Dermis microvascular lymphatic vessel endothelial cell (primary cell): ENCODE data around the gene SIGLEC7. TPM values are rescaled to one million over a fixed set of nuclear protein-coding genes. Genes with fewer than 3 reads are reported as not detected.
"Not testable (repeated sequence)": the region's sequence is repeated elsewhere in the genome, so short reads cannot be mapped to it uniquely, and the experiment has no call there.

Source experiments
- DNase-seq, 2 donors: peaks; one replicate each; pipeline versions ENCODE4 v3.0.0 to v3.0.0-alpha.2; 2010; ENCODE audit warnings: low read depth in 2 of 2
- total RNA-seq: library from RNA; depleted of rRNA; stranded (reverse); fragments of >200 nt; gene quantifications from 2 replicates; pipeline ENCODE4 v1.2.1, GENCODE V29; 2014

The SIGLEC7 gene
- total RNA-seq, 1 donor from 2014 or later, result under 0.01 TPM

DNA sequence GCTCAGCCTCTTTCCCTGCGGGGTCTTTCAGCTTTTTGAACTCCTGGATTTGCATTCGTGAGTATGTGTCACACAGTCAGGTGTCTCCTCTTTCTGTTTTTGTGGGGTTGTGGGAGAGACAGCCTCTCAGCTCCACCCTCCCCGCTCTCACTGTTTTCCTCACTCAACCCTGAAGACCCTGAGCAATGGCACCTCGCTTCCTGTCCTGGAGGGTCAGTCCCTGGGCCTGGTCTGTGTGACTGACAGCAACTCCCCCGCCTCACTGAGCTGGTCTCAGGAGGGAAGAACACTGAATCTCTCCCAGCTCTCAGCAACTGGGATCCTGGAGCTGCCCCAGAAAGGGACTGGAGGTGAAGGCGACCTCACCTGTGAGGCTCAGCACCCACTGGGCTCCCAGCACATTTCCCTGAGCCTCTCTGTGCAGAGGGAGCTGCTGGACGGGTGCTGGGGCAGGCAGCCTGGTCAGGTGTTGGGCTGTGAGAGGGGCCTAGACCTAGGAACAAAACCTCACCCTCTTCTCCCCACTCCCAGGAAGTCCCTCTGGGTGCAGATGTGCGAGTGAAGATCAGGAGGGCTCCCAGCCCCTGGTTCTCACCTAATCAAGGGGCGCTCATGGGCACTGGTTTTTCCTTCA lies 4.2 kb upstream of the SIGLEC7 start:
- no peak for DNase-seq

GRCh38 chr19:51138549-51138979 lies 3.5 kb upstream of the SIGLEC7 start:
- DNase-seq, result no peak

DNA sequence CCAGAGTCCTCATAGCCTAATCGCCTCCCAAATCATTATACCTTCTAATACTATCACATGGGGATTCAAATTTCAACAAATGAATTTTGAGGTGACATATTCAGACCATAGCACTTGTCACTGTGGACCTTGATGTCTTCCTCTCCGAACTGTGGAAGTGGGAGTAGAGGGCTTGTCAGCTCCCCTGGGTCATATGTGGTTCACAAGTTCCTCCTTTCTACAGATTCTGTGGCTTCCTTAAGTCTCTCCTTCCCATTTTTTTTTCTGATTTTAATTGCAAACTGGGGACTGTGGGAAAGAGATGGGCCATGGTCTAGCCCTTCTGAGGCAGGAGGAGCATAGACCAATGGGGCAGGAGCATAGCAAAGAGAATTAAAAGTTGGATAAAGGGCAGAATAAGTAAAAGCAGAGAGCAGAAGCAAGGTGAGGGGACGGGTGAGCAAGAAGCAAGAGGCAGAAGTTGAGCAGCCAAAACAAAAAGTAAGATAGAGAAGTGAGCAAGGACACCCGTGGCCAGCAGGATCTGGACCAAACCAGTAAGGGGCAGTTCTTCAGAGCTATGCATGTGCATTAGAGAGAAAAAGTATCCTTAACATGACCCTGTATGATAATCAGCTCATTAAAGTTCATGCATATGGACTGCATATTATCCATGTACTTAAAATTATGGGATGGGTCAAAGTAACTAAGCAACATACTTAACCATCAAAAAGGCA lies 2.6 kb upstream of the SIGLEC7 start:
- no peak for DNase-seq

DNA sequence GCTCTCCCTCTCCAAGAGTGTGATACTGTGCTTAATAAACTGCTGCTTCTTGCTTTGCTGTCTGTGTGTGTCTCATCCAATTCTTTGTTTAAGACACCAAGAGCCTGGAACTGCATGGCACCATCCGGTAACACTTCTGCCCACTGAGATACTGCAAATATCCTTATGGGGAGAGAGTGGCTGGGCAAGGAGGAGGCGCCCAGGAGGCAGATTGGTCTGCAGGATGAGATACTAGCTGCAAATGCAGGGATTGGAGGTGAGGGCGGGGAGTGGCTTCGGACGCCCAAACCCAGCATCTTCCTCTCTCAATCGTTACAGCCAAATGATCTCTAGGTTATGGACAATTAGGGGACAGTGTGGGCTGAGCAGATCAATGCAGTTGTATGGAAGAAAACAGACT lies 1.7 kb upstream of the SIGLEC7 start:
- no peak for DNase-seq

GRCh38 chr19:51141181-51141580 lies 920 bp upstream of the SIGLEC7 start:
- no peak for DNase-seq

DNA sequence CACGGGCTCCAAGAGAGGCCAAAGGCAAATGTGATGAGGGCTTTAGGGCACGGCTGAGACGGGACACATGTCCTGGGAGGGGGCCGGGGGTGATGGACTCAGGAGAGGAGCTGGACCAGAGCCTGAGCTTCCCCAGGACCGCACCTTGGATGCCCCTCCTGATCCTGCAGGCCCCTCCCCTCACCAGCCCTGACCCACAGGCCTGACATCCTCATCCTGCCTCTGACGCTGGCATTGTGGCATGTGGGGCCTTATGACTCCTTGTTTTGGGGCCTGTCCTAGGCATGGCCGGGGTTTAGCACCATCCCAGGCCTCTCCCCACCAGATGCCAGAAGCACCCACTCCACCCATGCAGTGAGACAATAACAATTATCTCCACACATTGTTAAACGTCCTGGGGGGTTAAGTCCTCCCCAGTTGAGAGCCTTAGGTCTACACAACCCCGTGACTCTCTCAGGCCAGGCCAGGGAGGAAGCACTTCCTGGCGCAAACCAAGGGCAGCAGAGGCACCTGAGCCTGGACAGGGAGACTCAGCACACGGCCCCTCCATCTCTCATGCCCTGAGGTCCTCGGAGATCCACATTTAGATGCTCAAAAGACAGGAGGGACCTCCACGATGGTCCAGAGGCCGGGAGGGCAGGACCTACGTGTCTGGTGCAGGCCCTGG lies 841 bp downstream of the SIGLEC7 start:
- DNase-seq, result not testable (repeated sequence)

DNA sequence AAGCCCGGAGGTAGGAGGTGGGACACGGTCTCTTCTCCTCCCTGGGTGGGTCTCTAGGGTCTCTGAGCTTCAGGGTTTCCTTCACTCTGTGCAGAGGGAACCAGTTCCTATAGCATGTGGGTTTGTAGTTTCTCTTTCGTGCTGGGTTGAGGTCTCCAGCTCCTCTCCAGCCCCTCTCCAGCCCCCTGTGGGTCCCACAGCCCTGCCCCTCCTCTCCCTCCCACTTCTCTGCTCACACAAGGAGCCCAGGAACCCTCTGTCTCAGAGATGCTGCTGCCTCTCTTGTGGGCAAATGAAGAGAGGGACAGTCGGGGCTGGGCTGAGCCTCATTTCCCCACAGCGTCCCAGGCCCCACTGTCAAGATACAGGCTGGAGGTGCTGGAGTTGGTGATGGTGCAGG lies 1.4 kb downstream of the SIGLEC7 start:
- no peak for DNase-seq

GRCh38 chr19:51144482-51145045 lies 2.5 kb downstream of the SIGLEC7 start:
- DNase-seq, result no peak

- no peak for DNase-seq
Measured at GRCh38 chr19:51145916-51146493, 3.9 kb downstream of the SIGLEC7 start.

GRCh38 chr19:51146751-51147150 lies 4.7 kb downstream of the SIGLEC7 start:
- no peak for DNase-seq

DNA sequence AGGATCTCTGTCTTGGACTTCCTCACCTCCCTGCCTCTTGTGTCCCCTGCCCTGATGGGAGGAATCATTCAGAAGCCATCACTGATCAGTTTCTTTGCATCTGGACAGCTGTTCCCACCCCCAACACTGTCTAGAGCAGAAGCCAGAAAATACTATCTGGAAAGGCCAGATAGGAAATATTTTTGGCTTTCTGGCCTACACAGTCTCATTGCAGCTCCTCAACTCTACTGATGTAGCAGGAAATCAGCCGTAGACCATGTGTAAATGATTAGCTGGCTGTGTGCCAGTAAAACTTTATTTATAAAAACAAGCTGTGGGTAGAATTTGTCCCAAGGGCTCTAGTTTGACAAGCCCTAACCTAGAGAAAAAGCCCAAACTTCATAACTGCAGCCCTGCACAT lies 5.6 kb downstream of the SIGLEC7 start:
- DNase-seq, result peak in 1 of 2 donors; percentile 16

DNA sequence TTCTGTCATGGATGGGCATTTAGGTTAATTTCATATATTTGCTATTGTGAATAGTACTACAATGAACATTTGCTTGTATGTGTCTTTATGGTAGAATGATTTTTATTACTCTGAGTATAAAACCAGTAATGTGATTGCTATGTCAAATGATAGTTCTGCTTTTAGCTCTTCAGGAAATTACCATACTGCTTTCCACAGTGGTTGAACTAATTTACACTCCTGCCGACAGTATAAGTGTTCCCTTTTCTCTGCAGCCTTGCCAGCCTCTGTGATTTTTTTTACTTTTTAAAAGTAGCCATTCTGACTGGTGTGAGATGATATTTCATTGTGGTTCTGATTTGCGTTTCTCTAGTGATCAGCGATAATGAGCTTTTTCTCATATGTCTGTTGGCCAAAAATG lies 6.5 kb downstream of the SIGLEC7 start:
- no peak for DNase-seq

GRCh38 chr19:51150627-51151026 lies 8.5 kb downstream of the SIGLEC7 start:
- no peak for DNase-seq

DNA sequence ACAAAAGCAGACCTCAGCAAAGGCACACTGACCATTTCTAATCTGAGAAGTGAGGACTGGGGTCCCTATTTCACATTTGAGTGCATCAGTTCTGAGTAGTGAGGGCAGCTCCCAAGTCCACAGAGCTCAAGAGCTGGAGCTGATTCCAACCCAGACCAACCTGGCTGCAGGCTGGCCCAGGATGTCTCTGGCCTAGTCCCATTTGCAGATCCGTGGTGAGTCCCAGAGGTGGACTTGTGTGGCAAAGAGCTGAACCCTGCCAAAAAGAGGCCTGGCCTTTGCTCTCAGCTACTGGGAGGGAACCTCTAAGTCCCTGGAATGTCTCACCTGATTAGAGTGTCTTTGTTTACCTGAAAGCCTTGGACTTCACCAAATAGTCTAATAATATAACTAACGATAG lies 14.6 kb downstream of the SIGLEC7 start:
- no peak for DNase-seq

DNA sequence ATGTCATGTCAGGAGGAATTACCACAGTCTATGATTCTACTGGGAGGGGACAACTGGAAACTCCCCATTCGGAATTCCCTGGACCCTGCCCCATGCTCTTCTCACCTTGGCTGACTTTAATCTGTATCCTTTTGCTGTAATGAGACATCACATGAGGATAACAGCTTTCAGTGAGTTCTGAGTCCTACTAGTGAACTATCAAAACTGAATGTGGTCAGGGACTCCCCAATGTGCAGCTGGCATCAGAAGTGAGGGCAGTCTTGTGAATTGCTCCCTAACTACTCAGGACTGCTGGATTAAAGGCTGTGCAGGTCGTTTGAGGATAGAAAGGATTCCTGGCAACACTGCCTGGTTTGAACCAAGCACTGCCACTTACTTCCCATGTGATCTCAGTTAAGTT lies 15.2 kb downstream of the SIGLEC7 start:
- DNase-seq, result no peak

GRCh38 chr19:51158474-51159129 lies 16.5 kb downstream of the SIGLEC7 start:
- DNase-seq, result peak in 1 of 2 donors; percentile 39

DNA sequence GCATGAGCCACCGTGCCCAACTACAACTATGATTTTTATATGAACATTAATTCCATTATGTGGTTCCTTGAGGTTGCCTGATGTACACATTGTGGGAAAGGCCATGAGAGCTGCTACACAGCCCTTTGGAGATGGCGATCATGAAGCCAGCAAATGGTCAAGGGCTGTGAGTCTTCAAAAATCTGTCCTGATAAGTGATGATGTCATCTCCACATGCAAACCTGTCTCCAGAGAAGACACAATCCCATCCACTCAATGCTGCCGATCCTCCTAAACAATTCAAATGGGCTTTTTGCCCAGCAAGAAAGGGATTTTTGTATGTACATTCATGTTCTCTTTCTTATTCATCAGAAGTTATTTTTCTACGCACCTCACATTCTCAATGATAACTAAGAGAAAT lies 17.6 kb downstream of the SIGLEC7 start:
- no peak for DNase-seq

DNA sequence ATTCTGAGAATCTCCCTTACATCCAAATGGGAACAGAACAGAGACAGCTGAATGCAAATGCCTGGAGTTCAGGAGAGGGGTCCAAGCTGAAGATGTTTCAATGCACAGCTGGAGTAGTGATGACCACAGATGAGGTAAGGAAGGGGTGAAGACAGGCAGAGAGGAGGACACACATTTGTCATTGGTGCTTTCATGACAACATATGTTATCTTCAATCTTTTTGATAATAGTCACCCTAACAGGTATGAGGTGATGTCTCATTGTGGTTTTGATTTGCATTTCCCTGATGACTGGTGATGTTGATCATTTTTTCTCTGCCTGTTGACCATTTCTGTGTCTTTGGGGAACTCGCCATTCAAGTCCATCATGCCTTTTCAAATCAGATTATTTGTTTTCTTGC lies 19.2 kb downstream of the SIGLEC7 start:
- no peak for DNase-seq

GRCh38 chr19:51161867-51162496 lies 19.9 kb downstream of the SIGLEC7 start:
- no peak for DNase-seq

DNA sequence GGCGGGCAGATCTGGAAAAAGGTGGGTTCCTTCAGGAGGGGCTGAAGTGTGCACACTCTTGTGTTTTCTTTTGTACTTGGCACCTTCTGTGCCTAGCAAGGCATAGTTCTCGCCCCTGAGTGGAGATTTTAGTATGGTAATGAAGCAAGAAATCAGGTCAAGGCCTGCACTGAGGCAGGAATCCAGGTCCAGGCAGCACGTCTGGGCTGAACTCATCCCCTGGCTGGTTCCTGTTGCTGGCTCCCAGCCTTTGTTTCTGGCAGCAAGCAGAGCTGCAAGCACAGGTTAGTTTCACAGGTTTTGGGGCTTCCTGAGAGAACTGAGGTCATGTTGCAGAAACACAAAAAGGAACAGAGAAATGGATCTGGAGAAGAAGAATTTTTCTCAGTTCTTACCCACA lies 21.2 kb downstream of the SIGLEC7 start:
- no peak for DNase-seq

GRCh38 chr19:51164215-51164614 lies 22.1 kb downstream of the SIGLEC7 start:
- no peak for DNase-seq
